Measurements from ENCODE around the gene ZBTB20.

- no peak for TF ChIP-seq EZH2 (optimal IDR thresholded peaks at IDR 0.05; ENCODE audit: low read depth, low read length)
- TF ChIP-seq, protein P1, sequence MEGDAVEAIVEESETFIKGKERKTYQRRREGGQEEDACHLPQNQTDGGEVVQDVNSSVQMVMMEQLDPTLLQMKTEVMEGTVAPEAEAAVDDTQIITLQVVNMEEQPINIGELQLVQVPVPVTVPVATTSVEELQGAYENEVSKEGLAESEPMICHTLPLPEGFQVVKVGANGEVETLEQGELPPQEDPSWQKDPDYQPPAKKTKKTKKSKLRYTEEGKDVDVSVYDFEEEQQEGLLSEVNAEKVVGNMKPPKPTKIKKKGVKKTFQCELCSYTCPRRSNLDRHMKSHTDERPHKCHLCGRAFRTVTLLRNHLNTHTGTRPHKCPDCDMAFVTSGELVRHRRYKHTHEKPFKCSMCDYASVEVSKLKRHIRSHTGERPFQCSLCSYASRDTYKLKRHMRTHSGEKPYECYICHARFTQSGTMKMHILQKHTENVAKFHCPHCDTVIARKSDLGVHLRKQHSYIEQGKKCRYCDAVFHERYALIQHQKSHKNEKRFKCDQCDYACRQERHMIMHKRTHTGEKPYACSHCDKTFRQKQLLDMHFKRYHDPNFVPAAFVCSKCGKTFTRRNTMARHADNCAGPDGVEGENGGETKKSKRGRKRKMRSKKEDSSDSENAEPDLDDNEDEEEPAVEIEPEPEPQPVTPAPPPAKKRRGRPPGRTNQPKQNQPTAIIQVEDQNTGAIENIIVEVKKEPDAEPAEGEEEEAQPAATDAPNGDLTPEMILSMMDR (IDR thresholded peaks at IDR 0.05; ENCODE audit: low read length): no peak
These were observed 503.9 kb downstream of the ZBTB20 start for GRCh38 chr3:114642951-114643741.

All from MM.1S (cell line).